Fibroblast of lung (primary cell): ENCODE measurements around the gene HBA1.

Experiments
- CTCF ChIP-seq, 2 donors: IDR thresholded peaks in 1 of 2; conservative IDR thresholded peaks in 1 of 2; 1 replicate in 1 of 2; 2 replicates in 1 of 2; pipeline ENCODE4 v1.5.1; 2011 to 2012; ENCODE audit warnings: low read length in 2 of 2, control low read depth in 1 of 2, inconsistent platforms in 1 of 2, low read depth in 1 of 2, mild to moderate bottlenecking in 1 of 2
- EZH2 ChIP-seq: IDR thresholded peaks from 2 replicates; pipeline ENCODE4 v1.5.1; 2012; ENCODE audit warnings: low read length, control low read depth, mild to moderate bottlenecking; ENCODE audit errors: missing control alignments

GRCh38 chr16:185213-185612 lies 8.7 kb downstream of the HBA1 start:
- TF ChIP-seq CTCF (conservative IDR thresholded peaks at IDR 0.05 in 1 of 2, IDR thresholded peaks at IDR 0.05 in 1 of 2; ENCODE audit: low read depth in 1 of 2, low read length in 2 of 2), result no peak
- no peak for TF ChIP-seq EZH2
